Activated CD4-positive, alpha-beta T cell treated with anti-CD3 and anti-CD28 coated beads, Interleukin-2, amount 10 ng/mL, durations not matched to agents 7 days and 5 days (primary cell): ENCODE results near the gene ESYT1. TPM values are rescaled to one million over a fixed set of nuclear protein-coding genes. Genes with fewer than 3 reads are reported as not detected.
"Not testable (repeated sequence)": the region's sequence is repeated elsewhere in the genome, so short reads cannot be mapped to it uniquely, and the experiment has no call there.

Source experiments
- CTCF ChIA-PET: fragments of 350-600 bp; sonication (Branson Sonifier 250); formaldehyde crosslinking; loops from one replicate; lab custom pipeline; 2021; ENCODE audit warnings: antibody characterized with exemption; lab: Charles Lee
- POLR2A ChIA-PET: fragments of 350-600 bp; sonication (Branson Sonifier 250); formaldehyde crosslinking; loops from one replicate; lab custom pipeline; 2021; ENCODE audit warnings: antibody characterized with exemption; lab: Charles Lee
- DNase-seq: peaks from one replicate; pipeline ENCODE4 v3.0.0-alpha.2; 2020
- H3K27ac Mint-ChIP-seq: one replicate; pipeline ENCODE4 v1.8.0; 2021; ENCODE audit warnings: mild to moderate bottlenecking, moderate library complexity, mixed read lengths
- H3K27me3 Mint-ChIP-seq: one replicate; pipeline ENCODE4 v1.8.0; 2021; ENCODE audit warnings: mixed read lengths
- H3K36me3 Mint-ChIP-seq: one replicate; pipeline ENCODE4 v1.8.0; 2021; ENCODE audit warnings: low read depth, mixed read lengths
- H3K4me1 Mint-ChIP-seq: one replicate; pipeline ENCODE4 v1.8.0; 2021; ENCODE audit warnings: mixed read lengths
- H3K4me3 Mint-ChIP-seq: one replicate; pipeline ENCODE4 v1.8.0; 2021; ENCODE audit warnings: mild to moderate bottlenecking, moderate library complexity, mixed read lengths
- H3K9me3 Mint-ChIP-seq: one replicate; pipeline ENCODE4 v1.8.0; 2021; ENCODE audit warnings: mixed read lengths
- total RNA-seq, 2 experiments: library from RNA; stranded (reverse); gene quantifications; one replicate each; pipeline ENCODE4 v1.2.3, GENCODE V29; 2021

Gene ESYT1
- total RNA-seq, 2 experiments from 2014 or later = 367 to 399 TPM

- peaks cover 23% of the 10 kb centered on the region for H3K36me3 Mint-ChIP-seq
- DNase-seq = no peak
- POLR2A ChIA-PET = no interaction called here
- peak overlapping the region; percentile 83 for H3K4me3 Mint-ChIP-seq
- H3K27me3 Mint-ChIP-seq = no peaks in the 10 kb centered on the region
- no peaks in the 10 kb centered on the region for H3K9me3 Mint-ChIP-seq
- peaks cover 55% of the 10 kb centered on the region for H3K4me1 Mint-ChIP-seq
- CTCF ChIA-PET = interaction anchor here (2.7 kb wide), 1 partner anchor 37 kb away, joined by 14 read pairs; the partner anchor contains the start of gene SMARCC2
- peak overlapping the region; percentile 98 for H3K27ac Mint-ChIP-seq
These were observed 24.9 kb downstream of the ESYT1 start for GRCh38 chr12:56152756-56153677.

- Mint-ChIP-seq H3K9me3 (no peaks in the 10 kb centered on the region), H3K27me3 (no peaks in the 10 kb centered on the region), H3K36me3 (peaks cover 26% of the 10 kb centered on the region), H3K27ac (peak overlapping the region; percentile 98), H3K4me3 (peak overlapping the region; percentile 83), H3K4me1 (peaks cover 55% of the 10 kb centered on the region)
- ChIA-PET CTCF (interaction anchor here (1.0 to 2.7 kb wide), 2 partner anchors 36 to 46 kb away, joined by 3 to 14 read pairs; partner anchors contain the start of gene SMARCC2), POLR2A (no interaction called here)
- DNase-seq = no peak
These were observed 25.6 kb downstream of the ESYT1 start for GRCh38 chr12:56153678-56154065.

GRCh38 chr12:56154246-56154771 is 26.2 kb downstream of the ESYT1 start:
- Mint-ChIP-seq H3K4me1 (peaks cover 59% of the 10 kb centered on the region), H3K27ac (peak overlapping the region; percentile 14)
- POLR2A ChIA-PET = no interaction called here

DNA sequence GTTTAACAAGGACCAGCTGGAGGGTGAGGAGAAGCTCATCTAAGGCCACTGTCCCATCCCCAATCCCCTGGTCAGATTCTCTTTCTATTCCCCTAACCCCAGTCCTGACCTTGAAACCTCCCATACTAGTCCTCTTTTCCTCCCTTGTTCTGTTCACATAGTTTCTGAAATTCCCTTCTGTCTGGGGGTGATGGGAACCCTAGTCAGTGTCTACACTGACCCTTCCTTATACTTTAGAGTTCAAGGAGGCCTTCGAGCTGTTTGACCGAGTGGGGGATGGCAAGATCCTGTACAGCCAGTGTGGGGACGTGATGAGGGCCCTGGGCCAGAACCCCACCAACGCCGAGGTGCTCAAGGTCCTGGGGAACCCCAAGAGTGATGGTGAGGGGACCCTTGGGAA is 26.8 kb downstream of the ESYT1 start:
- Mint-ChIP-seq H3K27ac (peak overlapping the region; percentile 1), H3K4me3 (peak overlapping the region; percentile 3), H3K27me3 (no peaks in the 10 kb centered on the region), H3K9me3 (no peaks in the 10 kb centered on the region), H3K4me1 (peaks cover 64% of the 10 kb centered on the region), H3K36me3 (peaks cover 38% of the 10 kb centered on the region)
- ChIA-PET CTCF (interaction anchor here (1.0 to 2.7 kb wide), 7 partner anchors 9 to 47 kb away, joined by 3 to 14 read pairs (median 4); partner anchors contain the start of genes ESYT1, SMARCC2 and ZC3H10), POLR2A (no interaction called here)
- DNase-seq = no peak

More at GRCh38 chr12:56154246-56154771, 26.2 kb downstream of the ESYT1 start:
- DNase-seq = no peak
- Mint-ChIP-seq H3K9me3 (no peaks in the 10 kb centered on the region), H3K27me3 (no peaks in the 10 kb centered on the region), H3K36me3 (peaks cover 33% of the 10 kb centered on the region), H3K4me3 (no peak overlapping the region)
- CTCF ChIA-PET = interaction anchor here (1.0 to 2.7 kb wide), 5 partner anchors 9 to 46 kb away, joined by 3 to 14 read pairs (median 3); partner anchors contain the start of genes ESYT1 and SMARCC2

DNA sequence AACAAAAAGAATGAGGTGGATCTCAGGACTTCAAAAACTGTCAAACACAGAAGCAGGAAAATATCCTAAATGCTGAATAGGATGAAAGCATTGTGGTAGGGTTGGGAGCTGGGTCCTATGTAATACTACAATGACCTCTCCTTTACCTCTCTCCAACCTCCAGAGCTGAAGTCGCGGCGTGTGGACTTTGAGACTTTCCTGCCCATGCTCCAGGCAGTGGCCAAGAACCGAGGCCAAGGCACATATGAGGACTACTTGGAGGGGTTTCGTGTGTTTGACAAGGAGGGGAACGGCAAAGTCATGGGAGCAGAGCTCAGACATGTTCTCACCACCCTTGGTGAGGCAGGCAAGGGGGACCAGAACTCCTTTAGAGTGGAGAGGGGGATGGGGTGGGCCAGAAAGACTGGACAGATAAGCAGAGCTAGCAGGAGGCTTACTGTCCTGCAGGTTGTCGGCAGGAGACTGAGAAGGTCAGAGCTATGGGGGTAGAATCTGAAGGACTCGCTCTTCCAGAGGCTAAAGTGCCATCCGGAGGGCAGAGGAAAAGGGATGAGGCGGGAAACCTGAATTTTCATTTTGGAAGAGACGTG is 27.3 kb downstream of the ESYT1 start:
- peaks cover 65% of the 10 kb centered on the region for H3K4me1 Mint-ChIP-seq
- no peaks in the 10 kb centered on the region for H3K27me3 Mint-ChIP-seq
- H3K36me3 Mint-ChIP-seq = peaks cover 41% of the 10 kb centered on the region
- POLR2A ChIA-PET = no interaction called here
- H3K27ac Mint-ChIP-seq = peak overlapping the region; percentile 47
- DNase-seq = no peak
- no peaks in the 10 kb centered on the region for H3K9me3 Mint-ChIP-seq
- CTCF ChIA-PET = interaction anchor here (0.5 to 2.7 kb wide), 9 partner anchors 8 to 103 kb away, joined by 3 to 14 read pairs (median 4); partner anchors contain the start of genes ANKRD52, ESYT1, SMARCC2 and ZC3H10
- peak overlapping the region; percentile 3 for H3K4me3 Mint-ChIP-seq

- not testable (repeated sequence) for H3K9me3 Mint-ChIP-seq, H3K27me3 Mint-ChIP-seq, DNase-seq
- Mint-ChIP-seq H3K36me3 (peaks cover 49% of the 10 kb centered on the region), H3K4me1 (peaks cover 65% of the 10 kb centered on the region), H3K4me3 (peak overlapping the region; percentile 90), H3K27ac (peak overlapping the region; percentile 93)
- POLR2A ChIA-PET = interaction anchor here (0.6 kb wide), 1 partner anchor 159 kb away, joined by 5 read pairs; no protein-coding TSS in a partner anchor
- CTCF ChIA-PET = interaction anchor here (0.6 to 1.0 kb wide), 9 partner anchors 12 to 1332 kb away, joined by 3 to 6 read pairs (median 3); no protein-coding TSS in a partner anchor
These were observed 28.6 kb downstream of the ESYT1 start for GRCh38 chr12:56156464-56157200.

GRCh38 chr12:56157201-56158028 is 29.3 kb downstream of the ESYT1 start:
- CTCF ChIA-PET = interaction anchor here (0.6 to 2.1 kb wide), 6 partner anchors 31 to 489 kb away, joined by 3 to 7 read pairs (median 3); partner anchors contain the start of gene ZC3H10
- peak; percentile 71 for DNase-seq
- Mint-ChIP-seq H3K27me3 (no peaks in the 10 kb centered on the region), H3K36me3 (peaks cover 55% of the 10 kb centered on the region), H3K4me3 (peak overlapping the region; percentile 90), H3K4me1 (peaks cover 68% of the 10 kb centered on the region), H3K9me3 (no peaks in the 10 kb centered on the region), H3K27ac (peak overlapping the region; percentile 93)
- POLR2A ChIA-PET = interaction anchor here (0.6 to 1.8 kb wide), 3 partner anchors 30 to 160 kb away, joined by 3 to 8 read pairs (median 5); partner anchors contain the start of genes ESYT1 and SMARCC2

DNA sequence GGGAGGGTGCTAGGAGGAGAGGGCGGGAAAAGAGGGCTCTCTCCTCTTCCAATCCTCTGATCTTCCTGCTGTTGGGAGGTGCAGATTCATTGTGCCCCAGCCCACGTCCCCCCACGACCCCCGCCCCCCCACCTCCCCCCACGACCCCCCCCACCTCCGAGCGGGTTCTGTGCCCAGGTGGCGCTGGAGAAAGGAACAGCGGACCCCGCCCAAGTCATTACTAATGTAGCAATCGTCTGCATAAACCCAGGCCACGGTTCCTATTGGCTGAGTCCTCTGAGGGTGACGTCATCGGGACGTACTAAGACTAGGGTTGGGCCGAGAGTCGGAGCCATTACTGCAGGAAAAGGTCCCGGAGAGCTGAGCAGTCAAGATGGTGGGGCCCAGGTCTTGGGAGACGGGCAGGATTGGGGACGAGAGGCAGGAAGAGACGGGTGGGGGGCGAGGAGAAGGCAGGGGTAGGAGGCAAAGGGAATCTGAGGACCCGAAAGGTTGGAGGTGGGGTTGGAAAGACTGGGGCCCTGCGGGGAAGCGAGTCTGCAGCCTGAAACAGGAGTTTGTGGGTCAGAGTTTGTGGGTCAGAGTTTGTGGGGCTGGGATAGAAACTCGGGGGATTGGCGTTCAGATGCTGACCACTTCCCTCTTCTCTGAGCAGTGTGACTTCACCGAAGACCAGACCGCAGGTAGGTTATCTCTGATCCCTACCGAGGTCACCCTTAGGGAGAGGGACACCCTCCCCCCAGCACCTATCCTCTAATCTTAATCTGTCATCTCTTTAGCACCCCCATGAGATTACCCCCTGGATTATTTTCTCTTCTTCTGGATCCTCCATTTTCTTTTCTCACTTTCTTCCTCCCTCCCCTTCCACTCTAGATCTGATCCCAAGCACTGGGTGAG is 30.2 kb downstream of the ESYT1 start, which contains the start of gene MYL6:
Gene MYL6, plus strand, starts transcription at position 331 of the 897 bp plus-strand sequence. Its CDS starts 43 bp downstream, at position 374.
- Mint-ChIP-seq H3K27me3 (no peaks in the 10 kb centered on the region), H3K4me1 (peaks cover 60% of the 10 kb centered on the region), H3K36me3 (peaks cover 60% of the 10 kb centered on the region), H3K27ac (peak within 1 kb of the TSS; percentile 93), H3K4me3 (peak within 1 kb of the TSS; percentile 90), H3K9me3 (no peaks in the 10 kb centered on the region)
- CTCF ChIA-PET = interaction anchor here (0.9 to 10.3 kb wide), 3 partner anchors 31 to 40 kb away, joined by 4 to 80 read pairs (median 7); partner anchors contain the start of genes SMARCC2 and ZC3H10
- peak; percentile 98 for DNase-seq
- POLR2A ChIA-PET = interaction anchor here (0.6 to 1.8 kb wide), 4 partner anchors 20 to 39 kb away, joined by 3 to 8 read pairs (median 4); partner anchors contain the start of genes ESYT1 and SMARCC2

DNA sequence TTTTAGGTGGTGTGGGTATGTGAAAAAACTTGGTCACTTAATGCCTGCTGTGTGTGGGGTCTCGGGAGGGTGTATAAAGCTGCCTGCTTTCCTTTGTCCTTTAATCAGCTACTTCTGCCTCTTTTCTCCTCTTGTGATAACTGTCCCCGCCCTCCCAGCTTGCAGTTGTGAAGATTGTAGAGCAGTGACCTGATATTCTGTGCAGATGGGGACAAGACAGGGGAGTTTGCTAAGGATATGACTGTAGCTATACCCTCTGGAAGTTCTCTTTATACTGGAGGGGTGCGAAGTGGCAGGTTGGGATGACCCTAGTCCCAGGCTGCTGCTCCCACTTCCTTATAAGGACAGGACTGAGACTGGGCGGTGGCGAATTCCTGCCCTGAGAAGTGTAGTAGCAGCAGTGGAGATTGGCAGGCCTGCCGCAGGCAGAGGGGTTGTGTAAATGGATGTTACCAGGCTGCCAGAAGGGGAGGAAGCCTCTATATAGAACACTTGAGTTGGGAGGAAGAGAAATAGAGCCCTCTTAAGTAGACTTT is 30.9 kb downstream of the ESYT1 start:
- H3K4me3 Mint-ChIP-seq = peak overlapping the region; percentile 90
- no peaks in the 10 kb centered on the region for H3K9me3 Mint-ChIP-seq
- H3K4me1 Mint-ChIP-seq = peaks cover 58% of the 10 kb centered on the region
- H3K36me3 Mint-ChIP-seq = peaks cover 67% of the 10 kb centered on the region
- CTCF ChIA-PET = interaction anchor here (0.5 to 10.3 kb wide), 5 partner anchors 30 to 42 kb away, joined by 3 to 80 read pairs (median 4); partner anchors contain the start of genes ESYT1, RPL41, SMARCC2 and ZC3H10
- POLR2A ChIA-PET = interaction anchor here (0.9 to 1.8 kb wide), 3 partner anchors 21 to 39 kb away, joined by 3 to 8 read pairs (median 5); partner anchors contain the start of gene ESYT1
- peak overlapping the region; percentile 93 for H3K27ac Mint-ChIP-seq
- DNase-seq = peak; percentile 40
- no peaks in the 10 kb centered on the region for H3K27me3 Mint-ChIP-seq
